Endodermal cell (in vitro differentiated cells): ENCODE measurements around the gene TPRN. TPM values are rescaled to one million over a fixed set of nuclear protein-coding genes. Genes with fewer than 3 reads are reported as not detected.

ENCODE experiments used
- DNase-seq: peaks from one replicate; pipeline ENCODE4 v3.0.0-alpha.2; 2017
- H3K27ac ChIP-seq: 2 replicates; pipeline ENCODE4 v1.5.1; 2013; ENCODE audit warnings: mild to moderate bottlenecking, low read depth, low read length, moderate library complexity
- H3K27me3 ChIP-seq: 2 replicates; pipeline ENCODE4 v1.6.1; 2013; ENCODE audit warnings: mild to moderate bottlenecking, low read length, moderate library complexity; ENCODE audit not compliant: insufficient read depth, control insufficient read depth, poor library complexity, severe bottlenecking
- H3K36me3 ChIP-seq: 2 replicates; pipeline ENCODE4 v1.7.0; 2013; ENCODE audit warnings: mild to moderate bottlenecking, low read length, moderate library complexity; ENCODE audit not compliant: control insufficient read depth, insufficient read depth
- H3K4me1 ChIP-seq: one replicate; pipeline ENCODE4 v1.7.0; 2013; ENCODE audit warnings: low read length; ENCODE audit not compliant: control insufficient read depth, insufficient read depth
- H3K4me3 ChIP-seq: 2 replicates; pipeline ENCODE4 v1.5.1; 2013; ENCODE audit warnings: mild to moderate bottlenecking, low read length, moderate library complexity
- H3K9ac ChIP-seq: 2 replicates; pipeline ENCODE4 v1.6.1; 2013; ENCODE audit warnings: mild to moderate bottlenecking, low read length, moderate library complexity; ENCODE audit not compliant: poor library complexity, severe bottlenecking; ENCODE audit errors: extremely low read depth
- H3K9me3 ChIP-seq: 2 replicates; pipeline ENCODE4 v1.6.1; 2013; ENCODE audit warnings: mild to moderate bottlenecking, low read length, moderate library complexity; ENCODE audit not compliant: control insufficient read depth
- H3K27ac Mint-ChIP-seq: 2 replicates; pipeline ENCODE4 v1.8.0; 2020; ENCODE audit warnings: mixed read lengths
- H3K27me3 Mint-ChIP-seq: 2 replicates; pipeline ENCODE4 v1.8.0; 2021; ENCODE audit warnings: mild to moderate bottlenecking, mixed read lengths; ENCODE audit not compliant: insufficient read depth
- H3K36me3 Mint-ChIP-seq: 2 replicates; pipeline ENCODE4 v1.8.0; 2020; ENCODE audit warnings: low read depth, mixed read lengths
- H3K4me1 Mint-ChIP-seq: 2 replicates; pipeline ENCODE4 v1.8.0; 2020; ENCODE audit warnings: mixed read lengths
- H3K4me3 Mint-ChIP-seq: 2 replicates; pipeline ENCODE4 v1.8.0; 2020; ENCODE audit warnings: mild to moderate bottlenecking, moderate library complexity, mixed read lengths
- H3K9me3 Mint-ChIP-seq: 2 replicates; pipeline ENCODE4 v1.8.0; 2020; ENCODE audit warnings: mild to moderate bottlenecking, mixed read lengths
- WGBS, 2 experiments: methylation state at CpG; one replicate each; pipeline versions ENCODE4 v1.1.5 to v1.1.7; 2013; ENCODE audit warnings: missing lambda C conversion rate in 2 of 2, mixed read lengths in 1 of 2; ENCODE audit not compliant: insufficient coverage in 1 of 2, insufficient read length in 1 of 2; 5-methylcytosine and 5-hydroxymethylcytosine counted together
- total RNA-seq, 2 donors: library from RNA; stranded (reverse); fragmentation: NEBNext Ultra II Directional in 1 of 2; extraction: Animal tissue kit (Norgen Biotek cat#: 25700) in 1 of 2; gene quantifications; 2 replicates in 1 of 2; 3 replicates in 1 of 2; pipeline ENCODE4 v1.2.1, GENCODE V29; 2021
- TF ChIP-seq, protein P1 (sequence below): fragments of 200-600 bp; sonication (generic); conservative IDR thresholded peaks from 2 replicates; pipeline ENCODE4 v1.5.0; 2021; ENCODE audit warnings: antibody characterized with exemption, mild to moderate bottlenecking

Gene TPRN
- total RNA-seq, 2 donors from 2014 or later = 19.0 to 23.9 TPM

DNA sequence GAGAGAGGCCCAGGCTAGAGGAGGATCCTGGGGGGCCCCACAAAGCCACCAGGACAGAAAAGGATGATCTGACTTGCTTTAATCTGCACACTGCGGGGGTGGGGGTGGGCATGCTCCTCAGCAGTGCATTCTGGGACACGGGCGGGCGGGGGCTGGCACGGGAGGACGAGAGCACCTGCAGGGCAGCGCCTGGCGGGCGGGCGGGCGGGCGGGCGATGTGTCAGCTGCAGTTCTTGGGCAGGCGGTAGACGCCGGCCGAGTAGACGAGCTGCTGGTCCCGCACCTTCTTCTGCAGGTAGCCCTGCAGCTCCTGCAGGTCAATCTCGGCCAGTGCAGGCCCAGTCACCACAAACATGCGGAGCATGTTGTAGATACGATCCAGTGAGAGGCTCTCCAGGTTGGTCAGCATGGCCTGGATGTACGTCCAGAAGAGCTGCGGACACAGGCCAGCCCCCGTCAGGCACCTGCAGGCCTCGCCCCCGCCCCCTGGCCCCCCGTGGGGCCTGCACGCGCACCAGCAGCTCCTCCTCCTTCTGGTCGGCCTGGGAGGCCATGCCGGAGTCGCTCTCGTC is 25.7 kb downstream of the TPRN start:
- Histone ChIP-seq H3K9me3 (no peaks in the 10 kb centered on the region), H3K36me3 (no peaks in the 10 kb centered on the region), H3K4me1 (no peaks in the 10 kb centered on the region), H3K27me3 (peaks cover 60% of the 10 kb centered on the region), H3K27ac (no peak overlapping the region), H3K4me3 (no peak overlapping the region), H3K9ac (no peak overlapping the region)
- peak; percentile 70 for DNase-seq
- Mint-ChIP-seq H3K36me3 (peaks cover 6% of the 10 kb centered on the region), H3K27me3 (peaks cover 33% of the 10 kb centered on the region), H3K4me3 (no peak overlapping the region), H3K27ac (no peak overlapping the region), H3K9me3 (no peaks in the 10 kb centered on the region), H3K4me1 (no peaks in the 10 kb centered on the region)
- TF ChIP-seq, protein P1, sequence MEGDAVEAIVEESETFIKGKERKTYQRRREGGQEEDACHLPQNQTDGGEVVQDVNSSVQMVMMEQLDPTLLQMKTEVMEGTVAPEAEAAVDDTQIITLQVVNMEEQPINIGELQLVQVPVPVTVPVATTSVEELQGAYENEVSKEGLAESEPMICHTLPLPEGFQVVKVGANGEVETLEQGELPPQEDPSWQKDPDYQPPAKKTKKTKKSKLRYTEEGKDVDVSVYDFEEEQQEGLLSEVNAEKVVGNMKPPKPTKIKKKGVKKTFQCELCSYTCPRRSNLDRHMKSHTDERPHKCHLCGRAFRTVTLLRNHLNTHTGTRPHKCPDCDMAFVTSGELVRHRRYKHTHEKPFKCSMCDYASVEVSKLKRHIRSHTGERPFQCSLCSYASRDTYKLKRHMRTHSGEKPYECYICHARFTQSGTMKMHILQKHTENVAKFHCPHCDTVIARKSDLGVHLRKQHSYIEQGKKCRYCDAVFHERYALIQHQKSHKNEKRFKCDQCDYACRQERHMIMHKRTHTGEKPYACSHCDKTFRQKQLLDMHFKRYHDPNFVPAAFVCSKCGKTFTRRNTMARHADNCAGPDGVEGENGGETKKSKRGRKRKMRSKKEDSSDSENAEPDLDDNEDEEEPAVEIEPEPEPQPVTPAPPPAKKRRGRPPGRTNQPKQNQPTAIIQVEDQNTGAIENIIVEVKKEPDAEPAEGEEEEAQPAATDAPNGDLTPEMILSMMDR = peak; percentile 44
- WGBS, 2 experiments = 35% methylated on average over 8 to 34 of the region's 34 CpGs

DNA sequence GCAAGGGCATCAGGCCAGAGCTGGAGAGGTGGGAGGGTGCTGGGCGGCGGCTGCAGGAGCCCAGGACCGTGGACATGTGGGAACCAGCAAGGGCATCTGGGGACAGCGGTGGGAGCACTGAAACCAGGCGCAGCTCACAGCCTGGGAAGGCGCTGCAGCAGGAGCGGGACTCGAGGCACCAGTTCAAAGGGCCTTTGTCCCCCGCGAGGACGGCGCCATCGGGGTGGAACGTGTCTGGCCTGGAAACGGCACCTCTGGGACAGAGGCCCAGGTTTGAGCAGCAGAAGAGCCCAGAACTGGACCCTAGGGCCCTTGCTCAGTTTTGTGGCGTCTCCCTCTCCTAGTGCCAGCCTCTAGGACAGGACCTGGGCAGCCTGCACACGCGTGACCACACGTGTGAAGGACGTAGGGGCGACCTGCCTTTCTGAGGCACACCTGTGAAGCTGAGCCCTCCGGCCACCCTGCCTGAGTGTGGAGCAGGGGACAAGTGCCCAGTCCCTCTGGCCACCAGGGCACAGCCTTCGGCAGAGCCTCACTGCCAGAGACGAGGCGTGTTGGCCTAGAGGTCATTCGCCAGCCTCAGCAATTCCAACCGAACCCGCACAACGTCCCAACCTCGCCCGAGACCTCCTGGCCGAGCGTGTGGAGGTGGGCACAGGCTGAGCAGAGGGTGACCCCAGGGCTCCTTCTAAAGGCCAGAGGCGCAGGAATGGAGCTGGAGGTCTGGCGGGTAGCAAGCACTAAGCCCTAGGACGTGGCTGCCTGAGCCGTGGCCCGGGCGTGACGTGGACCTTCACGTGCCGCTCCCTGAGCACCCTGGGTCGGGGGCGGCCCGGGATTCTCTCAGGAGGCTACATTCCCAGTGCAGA is 26.5 kb downstream of the TPRN start:
- WGBS, 2 experiments = 89 to 91% methylated on average over 33 to 45 of the region's 45 CpGs
- H3K36me3 ChIP-seq = no peaks in the 10 kb centered on the region
- H3K36me3 Mint-ChIP-seq = peaks cover 2% of the 10 kb centered on the region
- no peak overlapping the region for H3K27ac Mint-ChIP-seq
- no peak for DNase-seq
- TF ChIP-seq, protein P1 = no peak
- H3K9ac ChIP-seq = no peak overlapping the region
- no peak overlapping the region for H3K27ac ChIP-seq
- no peaks in the 10 kb centered on the region for H3K9me3 ChIP-seq
- H3K9me3 Mint-ChIP-seq = no peaks in the 10 kb centered on the region
- no peak overlapping the region for H3K4me3 ChIP-seq
- H3K27me3 ChIP-seq = peaks cover 67% of the 10 kb centered on the region
- no peaks in the 10 kb centered on the region for H3K4me1 ChIP-seq
- H3K27me3 Mint-ChIP-seq = peaks cover 36% of the 10 kb centered on the region
- no peak overlapping the region for H3K4me3 Mint-ChIP-seq
- H3K4me1 Mint-ChIP-seq = no peaks in the 10 kb centered on the region

DNA sequence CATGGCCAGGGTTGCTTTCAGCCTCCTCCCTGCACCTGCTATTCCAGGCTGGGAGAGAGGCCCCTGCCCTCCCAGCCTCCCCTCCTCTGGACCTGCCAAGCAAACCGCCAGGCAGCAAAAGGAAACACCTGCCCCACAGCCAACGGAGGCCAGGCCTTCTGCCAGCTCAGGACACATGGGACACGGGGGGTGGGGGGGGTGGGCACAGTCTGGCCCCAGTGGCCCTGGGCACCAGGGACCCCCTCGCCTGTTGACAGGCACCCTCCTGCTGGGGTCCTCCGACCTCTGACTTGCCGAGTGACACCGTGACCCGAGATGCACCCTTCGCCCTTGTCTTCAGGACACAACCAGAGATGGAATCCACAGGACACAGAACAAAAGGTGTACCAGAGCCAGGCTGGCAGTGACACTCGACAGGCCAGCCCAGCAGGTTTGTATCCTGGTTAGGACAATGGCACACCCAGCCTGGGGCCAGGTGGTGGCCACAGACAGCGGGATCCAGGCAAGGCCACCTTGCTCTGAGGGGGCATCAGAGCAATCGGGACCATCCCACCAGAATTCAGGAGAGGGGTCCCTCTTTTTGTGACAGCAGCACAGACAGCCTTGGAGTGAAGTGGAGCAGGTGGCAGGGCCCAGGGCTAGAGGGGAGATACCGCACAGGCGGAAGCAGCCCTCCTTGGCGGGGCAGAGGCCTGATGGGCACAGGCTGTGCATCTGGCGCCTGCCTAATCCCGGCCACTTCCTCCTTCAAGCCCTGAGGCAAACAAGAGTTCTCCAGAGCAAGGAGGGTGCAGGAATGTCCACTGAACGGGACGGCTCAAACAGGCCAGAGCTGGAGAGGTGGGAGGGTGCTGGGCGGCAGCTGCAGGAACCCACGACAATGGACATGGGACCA is 27.4 kb downstream of the TPRN start:
- Mint-ChIP-seq H3K4me1 (no peaks in the 10 kb centered on the region), H3K36me3 (peaks cover 2% of the 10 kb centered on the region), H3K4me3 (no peak overlapping the region), H3K9me3 (no peaks in the 10 kb centered on the region), H3K27ac (no peak overlapping the region), H3K27me3 (peaks cover 44% of the 10 kb centered on the region)
- H3K9me3 ChIP-seq = no peaks in the 10 kb centered on the region
- DNase-seq = no peak
- peaks cover 76% of the 10 kb centered on the region for H3K27me3 ChIP-seq
- H3K36me3 ChIP-seq = no peaks in the 10 kb centered on the region
- no peak overlapping the region for H3K27ac ChIP-seq
- H3K4me1 ChIP-seq = no peaks in the 10 kb centered on the region
- WGBS, 2 experiments = 85 to 88% methylated on average over 11 to 21 of the region's 21 CpGs
- H3K4me3 ChIP-seq = no peak overlapping the region
- TF ChIP-seq, protein P1 = no peak
- no peak overlapping the region for H3K9ac ChIP-seq
